GM12865 (cell line): ENCODE results near the gene TMEM123.

ENCODE experiments used
- DNase-seq: peaks from one replicate; pipeline ENCODE4 v3.0.0; 2010; ENCODE audit warnings: low read depth
- H3K4me3 ChIP-seq: 2 replicates; pipeline ENCODE4 v1.5.1; 2011; ENCODE audit warnings: mild to moderate bottlenecking, low read depth, low read length, control low read depth
- TF ChIP-seq, protein P1 (sequence below): IDR thresholded peaks from 2 replicates; pipeline ENCODE4 v1.5.1; 2011; ENCODE audit warnings: low read length, control low read depth, low read depth, inconsistent platforms; ENCODE audit not compliant: insufficient read depth; ENCODE audit errors: missing control alignments

TMEM123 gene

DNA sequence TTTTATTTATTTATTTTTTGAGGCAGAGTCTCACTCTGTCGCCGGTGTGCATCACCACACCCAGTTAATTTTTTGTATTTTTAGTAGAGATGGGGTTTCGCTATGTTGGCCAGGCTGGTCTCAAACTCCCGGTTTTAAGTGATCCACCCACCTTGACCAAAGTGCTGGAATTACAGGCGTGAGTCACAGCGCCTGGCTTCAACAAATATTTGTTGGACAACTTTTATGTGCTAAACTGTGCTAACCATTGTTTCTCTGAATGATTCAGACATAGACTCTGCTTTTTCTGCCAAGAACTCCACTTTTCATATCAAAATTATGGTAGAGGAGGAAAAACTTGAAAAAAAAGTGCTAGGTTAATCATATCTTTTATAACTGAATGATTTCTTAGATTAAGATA, 41.7 kb upstream of the TMEM123 start:
- TF ChIP-seq, protein P1, sequence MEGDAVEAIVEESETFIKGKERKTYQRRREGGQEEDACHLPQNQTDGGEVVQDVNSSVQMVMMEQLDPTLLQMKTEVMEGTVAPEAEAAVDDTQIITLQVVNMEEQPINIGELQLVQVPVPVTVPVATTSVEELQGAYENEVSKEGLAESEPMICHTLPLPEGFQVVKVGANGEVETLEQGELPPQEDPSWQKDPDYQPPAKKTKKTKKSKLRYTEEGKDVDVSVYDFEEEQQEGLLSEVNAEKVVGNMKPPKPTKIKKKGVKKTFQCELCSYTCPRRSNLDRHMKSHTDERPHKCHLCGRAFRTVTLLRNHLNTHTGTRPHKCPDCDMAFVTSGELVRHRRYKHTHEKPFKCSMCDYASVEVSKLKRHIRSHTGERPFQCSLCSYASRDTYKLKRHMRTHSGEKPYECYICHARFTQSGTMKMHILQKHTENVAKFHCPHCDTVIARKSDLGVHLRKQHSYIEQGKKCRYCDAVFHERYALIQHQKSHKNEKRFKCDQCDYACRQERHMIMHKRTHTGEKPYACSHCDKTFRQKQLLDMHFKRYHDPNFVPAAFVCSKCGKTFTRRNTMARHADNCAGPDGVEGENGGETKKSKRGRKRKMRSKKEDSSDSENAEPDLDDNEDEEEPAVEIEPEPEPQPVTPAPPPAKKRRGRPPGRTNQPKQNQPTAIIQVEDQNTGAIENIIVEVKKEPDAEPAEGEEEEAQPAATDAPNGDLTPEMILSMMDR, result no peak
- no peak overlapping the region for H3K4me3 ChIP-seq
- DNase-seq, result no peak

DNA sequence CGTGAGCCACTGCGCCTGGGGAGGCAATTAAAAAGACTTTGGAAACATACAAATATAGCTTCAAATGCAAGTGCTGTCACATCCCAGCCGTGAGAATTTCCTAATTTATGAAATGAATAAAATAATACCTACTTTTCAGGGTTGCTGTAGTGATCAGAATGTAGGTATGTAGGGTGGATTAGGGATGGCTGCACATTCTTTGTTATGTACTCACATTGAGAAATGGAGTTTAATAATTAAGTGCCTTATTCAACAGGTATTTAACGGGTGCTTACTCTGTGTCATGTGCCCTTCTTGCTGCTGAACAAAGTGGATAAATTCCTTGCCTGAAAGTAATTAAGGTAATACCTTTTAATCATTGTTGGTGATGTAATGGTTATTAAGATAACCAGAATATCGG, 41.0 kb upstream of the TMEM123 start:
- TF ChIP-seq, protein P1, result no peak
- DNase-seq, result no peak
- no peak overlapping the region for H3K4me3 ChIP-seq

DNA sequence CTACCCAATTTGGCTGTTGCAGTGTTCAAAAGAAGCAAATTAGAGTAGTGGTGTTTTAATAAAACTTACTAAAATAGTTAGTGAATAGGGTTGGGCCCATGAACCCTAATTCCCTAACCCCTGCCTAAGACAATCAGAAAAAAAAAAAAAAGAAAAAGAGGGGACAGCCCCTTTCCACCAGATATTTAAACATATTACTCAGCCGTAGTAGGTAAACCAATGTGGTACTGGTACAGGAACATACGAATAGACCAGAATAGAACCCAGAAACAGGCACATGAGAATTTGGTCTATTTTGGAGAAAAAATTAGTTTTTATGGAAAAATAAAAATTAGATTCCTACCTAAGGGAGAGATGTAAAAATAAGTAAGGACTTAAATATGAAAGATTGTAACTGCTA, 39.4 kb upstream of the TMEM123 start:
- TF ChIP-seq, protein P1, result no peak
- no peak overlapping the region for H3K4me3 ChIP-seq
- DNase-seq, result no peak

DNA sequence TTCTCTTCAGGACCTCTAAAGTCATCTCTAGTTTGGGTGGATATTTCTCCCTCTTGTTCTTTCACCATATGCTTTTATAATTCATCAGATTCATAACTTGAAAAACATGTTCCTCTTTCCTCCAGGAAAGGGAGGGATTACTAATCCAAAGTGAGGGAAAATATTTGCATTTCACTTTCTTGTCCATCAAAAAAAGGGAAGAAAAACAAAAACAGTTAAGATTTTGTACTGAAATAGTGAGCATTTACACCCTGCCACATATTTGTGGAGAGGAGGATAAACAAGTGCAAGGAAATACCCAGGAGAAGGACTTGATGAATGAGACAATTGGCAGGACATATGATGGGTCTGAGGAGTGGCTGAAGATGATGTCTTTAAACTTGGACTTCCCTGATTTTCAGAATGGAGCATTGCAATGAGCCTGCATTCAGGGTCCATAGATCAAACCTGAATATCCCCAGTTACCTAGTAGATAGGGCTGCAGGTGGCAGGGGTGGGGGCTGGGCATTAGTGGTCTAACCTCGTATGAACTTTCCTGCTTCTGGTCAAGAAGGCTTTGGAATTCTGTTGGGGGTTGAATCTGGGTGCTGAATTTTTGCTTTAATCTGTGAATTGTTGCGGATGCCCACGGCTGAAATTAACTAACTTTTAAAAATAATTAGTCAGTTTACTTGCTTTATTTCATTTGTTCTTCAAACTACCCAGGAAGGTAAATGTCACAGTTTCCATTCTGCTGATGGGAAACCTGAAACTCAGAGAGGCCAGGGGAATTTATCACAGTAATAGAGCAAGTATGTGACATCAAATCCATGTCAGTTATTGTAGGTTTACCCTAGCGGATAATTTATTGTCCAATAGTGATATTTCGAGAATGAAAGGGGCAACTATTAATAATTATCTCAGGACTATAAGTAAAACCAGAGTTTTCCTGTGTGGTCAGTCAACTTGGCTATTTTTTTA, 36.9 kb upstream of the TMEM123 start:
- no peak overlapping the region for H3K4me3 ChIP-seq
- TF ChIP-seq, protein P1, result no peak
- DNase-seq, result no peak

DNA sequence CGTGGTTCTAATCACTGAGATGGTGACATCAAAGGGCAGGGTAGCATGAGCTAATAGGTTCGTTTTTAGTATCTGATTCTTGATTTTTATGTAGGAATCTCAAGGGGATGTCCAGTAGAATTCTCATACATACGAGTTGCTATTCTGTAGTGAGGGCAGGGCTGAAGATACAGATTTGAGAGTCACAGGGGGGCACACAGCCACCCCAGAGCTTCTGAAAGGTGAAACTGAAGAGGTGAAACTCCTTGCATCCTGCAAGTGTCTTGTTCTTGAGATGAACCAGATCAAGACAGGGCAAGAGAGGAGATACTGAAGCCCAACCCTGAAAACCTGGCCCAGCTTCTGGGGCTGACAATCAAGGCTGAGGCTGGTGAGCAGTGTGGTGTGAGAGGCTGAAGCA, 35.6 kb upstream of the TMEM123 start:
- no peak overlapping the region for H3K4me3 ChIP-seq
- TF ChIP-seq, protein P1, result no peak
- DNase-seq, result peak; percentile 80

DNA sequence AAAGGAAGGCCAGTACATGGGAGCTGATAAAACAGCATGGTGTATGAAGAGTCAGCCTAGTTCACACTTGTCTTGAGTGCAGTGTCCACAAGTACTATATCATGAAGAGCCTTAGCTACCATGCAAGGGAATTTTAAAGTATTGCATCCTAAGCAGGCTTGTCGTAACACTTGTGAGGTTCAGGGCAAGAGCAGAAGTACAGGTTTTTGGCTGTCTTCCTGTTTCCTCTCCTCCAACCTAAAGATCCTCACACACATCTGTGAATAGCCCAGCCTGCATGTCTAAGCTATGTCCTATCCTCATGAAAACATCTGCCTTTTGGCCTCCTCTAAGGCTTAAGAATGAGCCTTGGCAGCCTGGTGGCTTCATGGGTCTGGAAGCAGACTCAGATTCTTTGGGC, 34.6 kb upstream of the TMEM123 start:
- TF ChIP-seq, protein P1, result no peak
- no peak overlapping the region for H3K4me3 ChIP-seq
- DNase-seq, result no peak

DNA sequence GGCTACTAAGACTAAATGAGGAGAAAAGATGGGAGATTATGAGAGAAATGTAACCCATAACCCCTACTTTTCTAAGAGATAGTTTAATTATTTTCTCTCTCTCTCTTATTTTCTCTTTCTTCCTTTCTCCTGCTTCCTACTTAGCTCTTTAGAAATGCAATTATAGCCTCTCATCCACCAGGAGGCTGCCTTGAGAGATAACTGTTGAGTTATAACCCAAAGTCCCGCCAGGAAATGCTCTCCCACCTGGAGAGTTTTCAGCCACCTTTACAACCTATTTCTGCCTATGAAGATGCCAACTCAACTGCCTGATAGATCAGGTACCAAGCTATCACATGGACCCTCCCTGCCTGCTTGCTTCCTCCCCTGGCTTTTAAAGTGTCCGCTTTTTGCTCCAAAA, 34.0 kb upstream of the TMEM123 start:
- TF ChIP-seq, protein P1, result no peak
- no peak overlapping the region for H3K4me3 ChIP-seq
- DNase-seq, result no peak
